ENCODE data around the gene STIMATE. TPM values are rescaled to one million over a fixed set of nuclear protein-coding genes. Genes with fewer than 3 reads are reported as not detected.

Gene STIMATE
- total RNA-seq, 1 experiment from 2014 or later = 25.0 TPM

DNA sequence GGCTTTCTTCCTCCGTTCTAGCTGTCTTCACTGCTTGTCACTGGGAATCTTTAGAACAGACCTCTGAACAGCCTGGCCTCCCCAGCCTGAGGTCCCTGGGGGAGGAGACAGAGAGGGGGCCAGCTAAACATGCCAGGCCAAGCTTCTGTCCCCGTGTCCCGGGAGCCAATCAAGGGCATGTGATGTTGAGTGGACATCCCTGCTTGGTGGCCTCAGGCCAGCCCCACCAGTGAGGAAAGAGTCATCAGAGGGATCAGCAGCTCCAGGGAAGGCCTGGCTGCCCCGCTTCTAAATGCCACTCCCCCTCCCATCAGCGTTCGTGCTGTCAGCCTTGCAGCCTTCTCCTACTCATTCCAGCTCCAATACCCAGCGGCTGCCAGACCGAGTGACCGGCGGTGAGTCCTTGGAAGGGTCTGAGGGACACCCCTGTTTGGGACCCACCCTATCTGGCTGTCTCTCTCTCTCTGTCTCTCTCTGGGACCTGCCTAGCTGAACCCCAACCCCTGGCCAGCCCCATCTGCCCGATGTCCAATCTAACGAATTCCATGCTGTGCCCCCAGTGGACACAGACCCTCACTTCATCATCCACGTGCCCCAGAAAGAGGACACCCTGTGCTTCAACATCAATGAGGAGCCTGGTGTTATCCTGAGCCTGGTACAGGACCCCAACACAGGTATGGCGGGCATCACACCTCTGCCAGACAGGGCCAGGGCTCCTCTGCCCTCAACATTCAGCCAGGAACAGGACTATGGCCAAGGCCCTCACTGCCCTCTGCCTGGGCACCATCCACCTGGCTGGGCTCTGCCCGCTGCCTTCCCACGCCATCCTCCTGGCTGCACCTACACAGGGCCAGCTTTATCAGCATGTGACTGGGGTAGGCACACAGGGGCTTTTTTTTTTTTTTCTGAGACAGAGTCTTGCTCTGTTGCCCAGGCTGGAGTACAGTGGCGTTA, 109.4 kb downstream of the STIMATE start:
- H3K27ac ChIP-seq (ENCODE audit: low read length) = no peak overlapping the region
- H3K79me2 ChIP-seq (ENCODE audit: low read length) = no peaks in the 10 kb centered on the region
- DNase-seq = no peak
- no peaks in the 10 kb centered on the region for H3K27me3 ChIP-seq (ENCODE audit: low read length)
- H3K4me3 ChIP-seq (ENCODE audit: low read length) = no peak overlapping the region
- H3K4me1 ChIP-seq (ENCODE audit: low read length) = no peaks in the 10 kb centered on the region
- no peaks in the 10 kb centered on the region for H3K36me3 ChIP-seq (ENCODE audit: insufficient read depth, low read length)
- no peak overlapping the region for H2AFZ ChIP-seq (ENCODE audit: low read length)
- no peaks in the 10 kb centered on the region for H3K9me3 ChIP-seq (ENCODE audit: low read length)
- H4K20me1 ChIP-seq (ENCODE audit: insufficient read depth, low read depth, low read length) = no peaks in the 10 kb centered on the region
- no peak overlapping the region for H3K4me2 ChIP-seq (ENCODE audit: low read depth, low read length, poor library complexity, severe bottlenecking)
- H3K9me2 ChIP-seq (replicated peaks; ENCODE audit: insufficient read depth, low read length) = no peaks in the 10 kb centered on the region
- H3K9ac ChIP-seq (ENCODE audit: low read length) = no peak overlapping the region

- no peaks in the 10 kb centered on the region for H3K36me3 ChIP-seq (ENCODE audit: insufficient read depth, low read length)
- DNase-seq = no peak
- no peak overlapping the region for H3K27ac ChIP-seq (ENCODE audit: low read length)
- no peaks in the 10 kb centered on the region for H3K27me3 ChIP-seq (ENCODE audit: low read length)
- H3K79me2 ChIP-seq (ENCODE audit: low read length) = no peaks in the 10 kb centered on the region
- H3K9ac ChIP-seq (ENCODE audit: low read length) = no peak overlapping the region
- no peaks in the 10 kb centered on the region for H4K20me1 ChIP-seq (ENCODE audit: insufficient read depth, low read depth, low read length)
- H3K4me2 ChIP-seq (ENCODE audit: low read depth, low read length, poor library complexity, severe bottlenecking) = no peak overlapping the region
- no peaks in the 10 kb centered on the region for H3K4me1 ChIP-seq (ENCODE audit: low read length)
- H3K4me3 ChIP-seq (ENCODE audit: low read length) = no peak overlapping the region
- no peaks in the 10 kb centered on the region for H3K9me2 ChIP-seq (replicated peaks; ENCODE audit: insufficient read depth, low read length)
- H3K9me3 ChIP-seq (ENCODE audit: low read length) = no peaks in the 10 kb centered on the region
- no peak overlapping the region for H2AFZ ChIP-seq (ENCODE audit: low read length)
These were observed 110.1 kb downstream of the STIMATE start for GRCh38 chr3:52787246-52787645.

Small RNA genes within 50 kb of the gene (small RNA-seq; reads per million reads assigned to genes)
- gene MIR8064 (not detected), gene MUSTN1 (not detected)

Other genes starting within 250 kb of the STIMATE start
- gene PBRM1, start 211.6 kb downstream of the STIMATE start, total RNA-seq (2014; rRNA removed; shearing (Covaris generic); ENCODE audit: low replicate concordance) = 38.4 and 53.3 TPM in 2 replicates
- gene GNL3, start 211.5 kb downstream of the STIMATE start, total RNA-seq (2014; rRNA removed; shearing (Covaris generic); ENCODE audit: low replicate concordance) = 96.9 and 138 TPM in 2 replicates
- 34.7 and 52.0 TPM in 2 replicates for gene GLT8D1, start 191.8 kb downstream of the STIMATE start, total RNA-seq (2014; rRNA removed; shearing (Covaris generic); ENCODE audit: low replicate concordance)
- 122 and 184 TPM in 2 replicates for gene SPCS1, start 191.4 kb downstream of the STIMATE start, total RNA-seq (2014; rRNA removed; shearing (Covaris generic); ENCODE audit: low replicate concordance)
- 20.5 and 44.1 TPM in 2 replicates for gene NEK4, start 126.6 kb downstream of the STIMATE start, total RNA-seq (2014; rRNA removed; shearing (Covaris generic); ENCODE audit: low replicate concordance)
- not detected in 2 replicates for gene ITIH1, start 119.9 kb downstream of the STIMATE start, total RNA-seq (2014; rRNA removed; shearing (Covaris generic); ENCODE audit: low replicate concordance)
- gene ITIH3, start 102.8 kb downstream of the STIMATE start, total RNA-seq (2014; rRNA removed; shearing (Covaris generic); ENCODE audit: low replicate concordance) = not detected in 2 replicates
- 11.1 and 14.3 TPM in 2 replicates for gene ITIH4, start 66.9 kb downstream of the STIMATE start, total RNA-seq (2014; rRNA removed; shearing (Covaris generic); ENCODE audit: low replicate concordance)
- gene MUSTN1, start 62.5 kb downstream of the STIMATE start, total RNA-seq (2014; rRNA removed; shearing (Covaris generic); ENCODE audit: low replicate concordance) = 2.4 TPM in 1 of 2 replicates, not detected in the other
- gene SFMBT1, start 148.5 kb upstream of the STIMATE start, total RNA-seq (2014; rRNA removed; shearing (Covaris generic); ENCODE audit: low replicate concordance) = 0.58 and 3.0 TPM in 2 replicates
- gene RFT1, start 232.9 kb upstream of the STIMATE start, total RNA-seq (2014; rRNA removed; shearing (Covaris generic); ENCODE audit: low replicate concordance) = 20.5 and 29.9 TPM in 2 replicates